ENCODE measurements around the gene SPTA1.

DNA sequence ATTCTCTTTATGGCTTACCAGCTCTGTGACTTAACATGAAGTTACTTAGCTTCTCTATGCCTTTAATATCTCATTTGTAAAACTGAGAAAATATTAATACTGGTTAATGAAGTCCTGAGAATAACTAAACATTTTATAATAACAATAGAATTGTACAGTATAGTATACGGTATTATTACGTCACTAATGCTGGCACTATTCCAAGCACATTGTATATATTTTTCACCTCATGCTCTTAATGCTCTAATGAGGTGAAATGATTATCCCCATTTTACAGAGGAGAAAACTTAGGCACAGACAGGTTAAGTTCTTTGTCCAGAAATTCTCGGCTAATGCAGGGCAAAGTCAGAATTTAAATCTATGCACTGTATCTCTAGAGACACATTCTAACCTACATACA, 33.1 kb upstream of the SPTA1 start:
- TF ChIP-seq, protein P1, sequence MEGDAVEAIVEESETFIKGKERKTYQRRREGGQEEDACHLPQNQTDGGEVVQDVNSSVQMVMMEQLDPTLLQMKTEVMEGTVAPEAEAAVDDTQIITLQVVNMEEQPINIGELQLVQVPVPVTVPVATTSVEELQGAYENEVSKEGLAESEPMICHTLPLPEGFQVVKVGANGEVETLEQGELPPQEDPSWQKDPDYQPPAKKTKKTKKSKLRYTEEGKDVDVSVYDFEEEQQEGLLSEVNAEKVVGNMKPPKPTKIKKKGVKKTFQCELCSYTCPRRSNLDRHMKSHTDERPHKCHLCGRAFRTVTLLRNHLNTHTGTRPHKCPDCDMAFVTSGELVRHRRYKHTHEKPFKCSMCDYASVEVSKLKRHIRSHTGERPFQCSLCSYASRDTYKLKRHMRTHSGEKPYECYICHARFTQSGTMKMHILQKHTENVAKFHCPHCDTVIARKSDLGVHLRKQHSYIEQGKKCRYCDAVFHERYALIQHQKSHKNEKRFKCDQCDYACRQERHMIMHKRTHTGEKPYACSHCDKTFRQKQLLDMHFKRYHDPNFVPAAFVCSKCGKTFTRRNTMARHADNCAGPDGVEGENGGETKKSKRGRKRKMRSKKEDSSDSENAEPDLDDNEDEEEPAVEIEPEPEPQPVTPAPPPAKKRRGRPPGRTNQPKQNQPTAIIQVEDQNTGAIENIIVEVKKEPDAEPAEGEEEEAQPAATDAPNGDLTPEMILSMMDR (IDR thresholded peaks at IDR 0.05; ENCODE audit: low read depth, low read length, poor library complexity, severe bottlenecking): no peak
- no peak for TF ChIP-seq EZH2phosphoT487 (IDR thresholded peaks at IDR 0.05; ENCODE audit: borderline replicate concordance, low read length)
